GM19238 (cell line): ENCODE data around the gene TAC4.

ENCODE experiments used
- DNase-seq: peaks from one replicate; pipeline ENCODE4 v3.0.0; 2011; ENCODE audit warnings: low spot score; ENCODE audit not compliant: insufficient read length

The TAC4 gene

DNA sequence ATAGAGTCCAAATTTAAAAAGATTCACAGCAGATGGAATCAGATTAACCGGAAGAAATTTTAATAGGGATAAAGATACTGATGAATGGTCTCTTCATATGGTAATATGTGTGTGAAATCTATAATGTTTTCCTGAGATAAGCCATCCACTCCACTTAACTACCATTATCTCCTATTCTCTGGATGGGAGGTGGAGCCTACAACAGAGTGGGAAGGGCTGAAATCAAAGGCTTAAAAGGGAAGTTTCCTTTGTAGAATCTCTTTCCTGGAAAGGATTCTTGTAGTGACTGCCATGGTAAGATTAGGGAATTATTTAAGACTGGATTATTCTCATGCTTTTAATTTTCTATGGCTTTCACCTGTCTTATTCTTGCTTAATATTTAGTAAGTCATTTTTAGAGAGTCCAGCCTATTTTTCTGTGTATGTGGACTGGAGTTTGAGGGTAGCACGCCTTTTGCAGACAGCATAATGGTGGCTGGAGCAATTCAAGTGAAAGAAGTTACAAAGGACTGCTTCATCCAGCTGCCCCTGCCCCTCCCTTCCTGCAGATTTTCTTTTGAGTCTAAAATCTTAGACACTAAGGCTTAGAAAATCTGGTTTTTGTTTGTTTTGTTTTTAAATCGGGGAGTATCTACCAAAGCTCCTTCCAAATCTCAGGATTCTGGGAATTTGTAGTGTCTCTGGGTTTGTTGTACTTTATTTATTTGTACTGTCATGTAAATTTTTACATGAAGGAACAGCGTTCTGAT lies 32.9 kb downstream of the TAC4 start:
- no peak for DNase-seq

DNA sequence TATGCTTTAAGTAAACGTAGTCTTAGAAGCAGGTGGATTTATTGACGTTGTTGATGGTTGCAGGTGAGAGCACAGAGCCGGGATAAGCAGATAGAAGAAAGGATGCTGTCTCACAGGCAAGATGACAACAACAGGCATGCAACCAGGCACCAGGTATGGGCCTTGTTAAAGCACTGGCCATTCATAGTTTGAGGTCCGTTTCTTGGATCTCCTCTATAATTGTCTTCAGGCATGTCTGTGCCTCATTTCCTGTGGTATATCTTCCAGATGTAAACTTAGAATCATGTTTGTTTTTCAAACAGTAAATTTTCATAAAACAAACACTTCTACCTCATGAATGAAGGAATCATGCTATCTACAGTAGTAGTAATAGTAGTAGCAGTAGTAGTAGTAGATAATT lies 38.8 kb downstream of the TAC4 start:
- no peak for DNase-seq

DNA sequence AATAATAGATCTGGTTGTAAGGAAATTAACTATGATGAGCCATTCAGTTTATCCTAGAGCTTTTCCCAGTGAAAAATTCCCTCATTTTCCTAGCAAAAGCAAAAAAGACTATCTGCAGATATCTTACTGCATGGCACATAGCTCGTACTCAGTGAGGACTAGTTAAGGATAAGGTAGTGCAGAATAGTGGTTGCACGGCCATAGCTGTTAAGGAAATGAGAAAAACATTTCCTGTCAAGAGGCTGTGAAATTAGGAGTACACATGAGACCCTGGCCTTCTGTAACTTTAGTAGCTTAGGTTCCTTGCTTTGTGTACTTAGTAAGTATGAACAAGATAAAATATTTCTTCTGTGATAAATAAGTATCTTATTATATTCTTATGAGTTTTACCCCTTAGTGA lies 49.1 kb downstream of the TAC4 start:
- no peak for DNase-seq

DNA sequence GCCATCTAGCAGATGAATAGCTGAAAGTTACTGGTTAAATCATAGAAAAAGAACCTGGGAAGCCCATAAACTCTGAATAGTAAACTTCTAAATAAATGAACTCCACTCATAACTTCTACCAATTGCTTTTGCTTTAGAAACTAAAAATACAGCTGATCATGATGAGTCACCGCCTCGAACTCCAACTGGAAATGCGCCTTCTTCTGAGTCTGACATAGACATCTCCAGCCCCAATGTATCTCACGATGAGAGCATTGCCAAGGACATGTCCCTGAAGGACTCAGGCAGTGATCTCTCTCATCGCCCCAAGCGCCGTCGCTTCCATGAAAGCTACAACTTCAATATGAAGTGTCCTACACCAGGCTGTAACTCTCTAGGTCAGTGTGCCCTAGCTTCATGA lies 49.7 kb downstream of the TAC4 start:
- DNase-seq, result no peak

DNA sequence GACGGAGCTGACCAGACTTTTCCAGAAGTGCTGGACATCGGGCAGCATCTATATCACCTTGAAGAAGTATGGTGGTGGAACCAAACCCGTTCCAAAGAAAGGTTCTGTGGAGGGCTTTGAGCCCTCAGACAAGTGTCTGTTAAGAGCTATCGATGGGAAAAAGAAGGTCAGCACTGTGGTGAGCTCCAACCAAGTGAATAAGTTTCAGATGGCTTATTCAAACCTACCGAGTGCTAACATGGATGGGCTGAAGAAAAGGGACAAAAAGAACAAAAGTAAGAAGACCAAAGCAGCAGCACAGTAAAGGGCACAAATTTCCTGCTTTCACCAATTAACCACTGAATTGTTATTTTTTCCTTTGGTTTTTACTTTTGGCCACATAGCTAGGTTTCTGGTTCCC lies 52.5 kb downstream of the TAC4 start:
- DNase-seq, result no peak

DNA sequence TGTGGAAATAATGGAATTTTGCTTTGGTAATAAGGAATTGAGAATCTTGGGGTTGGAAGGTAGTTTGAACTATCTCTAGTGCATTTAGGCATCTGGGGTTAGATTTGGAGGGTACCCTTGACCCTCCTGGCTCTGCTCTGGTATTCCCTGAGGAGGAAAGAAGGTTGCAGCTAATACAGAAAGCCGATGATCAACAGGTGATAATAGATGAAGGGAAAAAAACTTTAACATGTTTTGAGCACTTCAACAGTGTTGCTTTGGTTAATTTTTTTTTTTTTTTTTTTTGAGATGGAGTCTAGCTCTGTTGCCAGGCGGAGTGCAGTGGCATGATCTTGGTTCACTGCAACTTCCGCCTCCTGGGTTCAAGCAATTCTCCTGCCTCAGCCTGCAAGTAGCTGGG lies 54.6 kb downstream of the TAC4 start:
- DNase-seq, result no peak

DNA sequence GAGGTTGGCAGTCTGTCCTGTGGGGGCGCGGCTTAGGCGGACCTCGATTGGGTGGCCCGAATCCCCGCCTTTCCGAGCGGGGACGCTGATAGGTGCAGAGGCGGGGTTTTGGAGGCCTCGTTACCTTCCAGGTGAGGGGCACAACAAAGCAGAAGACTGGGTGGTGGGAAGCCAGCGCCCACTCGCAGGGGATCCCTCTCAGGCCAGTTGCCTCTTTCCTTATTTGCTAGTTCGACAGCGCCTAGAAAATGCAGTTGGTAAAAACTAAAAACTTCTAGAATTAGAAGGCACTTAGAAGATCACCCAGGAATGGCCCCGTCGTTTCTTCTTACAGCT lies 58.7 kb downstream of the TAC4 start:
- no peak for DNase-seq

DNA sequence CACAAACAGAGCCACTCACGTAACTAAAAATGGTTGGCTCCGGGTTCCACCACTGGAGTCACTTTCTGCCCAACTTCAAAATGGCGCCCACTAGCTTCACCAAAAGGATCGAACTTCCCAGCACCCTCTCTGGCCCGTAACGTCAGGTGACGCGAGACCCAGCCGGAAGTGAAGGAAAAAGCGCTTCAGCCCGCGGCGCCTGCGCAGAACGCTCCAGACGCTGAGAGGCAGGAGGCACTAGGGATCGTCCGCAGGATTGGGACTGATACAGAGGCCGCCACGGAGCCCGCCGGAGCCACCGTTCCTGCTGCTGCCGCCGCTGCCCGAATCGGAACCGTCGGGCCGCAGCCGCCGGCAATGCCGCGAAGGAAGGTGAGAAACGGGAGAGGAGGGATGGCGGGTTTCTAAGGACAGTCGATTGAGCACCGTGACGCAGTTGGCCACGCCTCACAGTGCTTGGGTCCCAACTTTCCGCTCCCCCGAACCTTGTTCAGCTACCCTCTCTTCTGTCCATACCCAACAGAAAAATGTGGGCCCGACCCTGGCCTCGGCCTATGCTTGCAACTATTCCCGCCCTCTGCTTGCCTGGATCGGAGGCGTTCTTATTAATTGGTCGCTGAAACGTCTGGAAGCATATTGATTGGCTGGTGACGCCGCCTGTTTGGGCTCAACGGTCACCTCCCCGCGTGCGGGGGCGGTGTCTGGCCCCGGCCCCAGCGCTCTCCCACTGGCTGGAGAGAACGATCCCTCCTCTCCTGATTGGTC lies 59.2 kb downstream of the TAC4 start, which contains the start of gene KAT7:
Gene KAT7, plus strand, starts transcription at position 204 of the 765 bp plus-strand sequence. Its CDS starts 154 bp downstream, at position 358.
- peak; percentile 93 for DNase-seq
